A673 (cell line): ENCODE measurements around the gene PRAC2.

Experiments
- CTCF ChIP-seq: fragments of 300-800, 200-600 bp; sonication (generic); conservative IDR thresholded peaks from 2 replicates; pipeline ENCODE4 v1.5.1; 2017; ENCODE audit warnings: low read depth, mild to moderate bottlenecking, antibody characterized with exemption, low read length, moderate library complexity, mixed read lengths
- EZH2 ChIP-seq: fragments of 200-600 bp; sonication (generic); IDR thresholded peaks from 2 replicates; pipeline ENCODE4 v1.6.1; 2017; ENCODE audit warnings: borderline replicate concordance, low read depth, mild to moderate bottlenecking, mixed read lengths, antibody characterized with exemption, low read length; ENCODE audit not compliant: poor library complexity, severe bottlenecking

GRCh38 chr17:48725288-48726064, 2.5 kb downstream of the PRAC2 start:
- TF ChIP-seq CTCF: no peak
- TF ChIP-seq EZH2: no peak
